ENCODE results near the gene RTL10.

RTL10 gene

DNA sequence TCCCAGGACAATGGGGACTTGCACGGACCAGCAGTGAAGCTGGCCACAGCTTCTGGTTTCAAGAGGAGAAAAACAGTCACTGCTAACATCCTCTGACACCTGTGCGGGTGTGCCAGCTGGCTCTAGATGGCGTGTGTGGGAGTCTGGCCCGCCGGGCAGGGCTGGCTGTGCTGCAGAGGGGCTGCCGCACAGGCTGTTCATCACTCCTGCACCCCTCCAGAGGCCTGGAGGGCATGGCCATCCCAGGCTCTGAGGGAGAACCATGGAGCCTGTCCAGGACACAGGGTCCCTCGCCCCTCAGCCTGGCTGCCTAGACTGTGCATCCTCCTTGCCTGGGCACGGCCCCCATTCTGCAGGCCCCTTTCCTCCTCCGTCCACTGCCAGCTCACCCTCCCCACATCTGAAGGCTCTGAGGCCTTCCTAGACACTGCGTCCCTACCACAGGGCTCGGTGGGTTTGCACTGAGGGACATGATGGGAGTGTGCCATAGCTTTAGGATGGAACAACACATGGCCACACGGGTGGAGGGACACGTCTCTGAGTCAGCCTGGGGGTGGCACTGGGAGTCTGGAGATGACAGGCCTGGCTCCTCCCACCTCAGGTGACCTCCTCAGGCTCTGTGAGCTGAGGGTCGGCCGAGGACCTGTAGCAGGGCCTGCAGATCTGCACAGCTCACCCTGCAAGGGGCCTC lies 42.1 kb upstream of the RTL10 start:
- ChIA-PET CTCF (interaction anchor here (0.7 to 0.9 kb wide), 3 partner anchors 43 to 233 kb away, joined by 3 read pairs; no protein-coding TSS in a partner anchor), POLR2A (interaction anchor here (1.2 to 1.4 kb wide), 2 partner anchors 41 kb away, joined by 3 to 6 read pairs; no protein-coding TSS in a partner anchor)
- DNase-seq (ENCODE audit: extremely low spot score) = no peak
- no peak for TF ChIP-seq FOXM1 (IDR thresholded peaks at IDR 0.05; ENCODE audit: borderline replicate concordance)
- no peak for TF ChIP-seq FOXK2 (IDR thresholded peaks at IDR 0.05)
- no peak for TF ChIP-seq L3MBTL2 (conservative IDR thresholded peaks at IDR 0.05)
- no peak for TF ChIP-seq ELF4 (IDR thresholded peaks at IDR 0.05)
- no peak for TF ChIP-seq PKNOX1 (IDR thresholded peaks at IDR 0.05)
- TF ChIP-seq LEF1 (IDR thresholded peaks at IDR 0.05; ENCODE audit: borderline replicate concordance) = no peak
- no peak for TF ChIP-seq BHLHE40 (IDR thresholded peaks at IDR 0.05; ENCODE audit: borderline replicate concordance)
- TF ChIP-seq ZNF384 (IDR thresholded peaks at IDR 0.05) = no peak
- TF ChIP-seq CTBP1 (IDR thresholded peaks at IDR 0.05; ENCODE audit: borderline replicate concordance) = no peak
- no peak for TF ChIP-seq SP1 (IDR thresholded peaks at IDR 0.05)
- no peak for TF ChIP-seq TARDBP (IDR thresholded peaks at IDR 0.05)
- no peak for TF ChIP-seq FOXA1 (IDR thresholded peaks at IDR 0.05)

GRCh38 chr22:19895160-19895849 lies 40.6 kb upstream of the RTL10 start:
- TF ChIP-seq L3MBTL2 (conservative IDR thresholded peaks at IDR 0.05) = no peak
- TF ChIP-seq SP1 (IDR thresholded peaks at IDR 0.05) = no peak
- TF ChIP-seq ZNF384 (IDR thresholded peaks at IDR 0.05) = no peak
- no peak for TF ChIP-seq NFRKB (IDR thresholded peaks at IDR 0.05)
- no peak for TF ChIP-seq ELF4 (IDR thresholded peaks at IDR 0.05)
- no peak for TF ChIP-seq BHLHE40 (IDR thresholded peaks at IDR 0.05; ENCODE audit: borderline replicate concordance)
- TF ChIP-seq CTBP1 (IDR thresholded peaks at IDR 0.05; ENCODE audit: borderline replicate concordance) = no peak
- no peak for TF ChIP-seq TARDBP (IDR thresholded peaks at IDR 0.05)
- TF ChIP-seq FOXA1 (IDR thresholded peaks at IDR 0.05) = no peak
- TF ChIP-seq FOXK2 (IDR thresholded peaks at IDR 0.05) = no peak
- no peak for TF ChIP-seq FOXM1 (IDR thresholded peaks at IDR 0.05; ENCODE audit: borderline replicate concordance)
- TF ChIP-seq ARNT (IDR thresholded peaks at IDR 0.05) = no peak
- ChIA-PET CTCF (no interaction called here), POLR2A (no interaction called here)
- no peak for DNase-seq (ENCODE audit: extremely low spot score)

- TF ChIP-seq HDGF (IDR thresholded peaks at IDR 0.05; ENCODE audit: borderline replicate concordance) = no peak
- TF ChIP-seq NFRKB (IDR thresholded peaks at IDR 0.05) = no peak
- TF ChIP-seq CTBP1 (IDR thresholded peaks at IDR 0.05; ENCODE audit: borderline replicate concordance) = no peak
- no peak for TF ChIP-seq L3MBTL2 (conservative IDR thresholded peaks at IDR 0.05)
- TF ChIP-seq SP1 (IDR thresholded peaks at IDR 0.05) = no peak
- no peak for TF ChIP-seq ZNF384 (IDR thresholded peaks at IDR 0.05)
- CTCF ChIA-PET = no interaction called here
- POLR2A ChIA-PET = no interaction called here
- no peak for DNase-seq (ENCODE audit: extremely low spot score)
Measured at GRCh38 chr22:19893363-19893762, 38.7 kb upstream of the RTL10 start.

GRCh38 chr22:19892925-19893324 lies 38.3 kb upstream of the RTL10 start:
- ChIA-PET CTCF (no interaction called here), POLR2A (no interaction called here)
- no peak for TF ChIP-seq PKNOX1 (IDR thresholded peaks at IDR 0.05)
- no peak for TF ChIP-seq BHLHE40 (IDR thresholded peaks at IDR 0.05; ENCODE audit: borderline replicate concordance)
- TF ChIP-seq CTBP1 (IDR thresholded peaks at IDR 0.05; ENCODE audit: borderline replicate concordance) = no peak
- no peak for TF ChIP-seq L3MBTL2 (conservative IDR thresholded peaks at IDR 0.05)
- TF ChIP-seq FOXA1 (IDR thresholded peaks at IDR 0.05) = no peak
- no peak for DNase-seq (ENCODE audit: extremely low spot score)

DNA sequence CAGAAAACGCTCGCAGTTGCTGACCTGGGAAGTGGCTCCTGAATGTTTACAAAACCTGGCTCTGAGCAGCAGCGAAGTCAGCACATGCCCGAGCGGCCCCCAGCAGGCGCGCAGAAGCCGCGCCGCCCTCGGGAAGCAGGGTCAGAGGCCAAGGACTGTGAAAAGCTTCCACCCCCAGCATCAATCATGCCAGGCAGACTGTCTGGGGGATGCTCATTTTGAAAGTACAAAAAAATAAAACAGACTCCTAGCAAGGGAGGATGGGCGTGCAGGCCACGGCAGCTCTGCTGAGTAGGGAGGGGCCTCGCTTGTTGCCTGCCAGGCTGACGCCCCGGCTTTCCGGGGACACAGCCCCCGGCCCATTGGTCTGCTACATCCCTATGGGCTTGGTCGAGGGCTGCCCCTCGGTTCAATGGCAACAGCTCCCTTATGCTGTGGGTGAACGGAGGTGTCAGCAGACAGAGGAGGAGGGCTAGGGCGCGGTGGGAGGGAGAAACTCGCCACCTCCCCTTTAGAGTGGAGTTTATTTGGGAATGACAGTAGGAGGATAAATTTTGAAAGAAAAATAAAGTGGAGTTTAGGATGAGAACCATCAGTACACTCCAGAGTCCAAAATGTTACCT lies 37.7 kb upstream of the RTL10 start:
- TF ChIP-seq SP1 (IDR thresholded peaks at IDR 0.05) (no peak), L3MBTL2 (conservative IDR thresholded peaks at IDR 0.05) (peak; percentile 71), PKNOX1 (IDR thresholded peaks at IDR 0.05) (0 out of 2 replicates have a peak, but pooled peaks have one; percentile 47), FOXA1 (IDR thresholded peaks at IDR 0.05) (no peak)
- ChIA-PET CTCF (interaction anchor here (1.5 kb wide), 1 partner anchor 18 kb away, joined by 7 read pairs; no protein-coding TSS in a partner anchor), POLR2A (interaction anchor here (1.5 kb wide), 1 partner anchor 37 kb away, joined by 6 read pairs; no protein-coding TSS in a partner anchor)
- no peak for DNase-seq (ENCODE audit: extremely low spot score)

All from HEK293T (cell line).